WI38 (cell line): ENCODE data around the gene FBXL14.

Experiments
- H3K4me3 ChIP-seq: 2 replicates; pipeline ENCODE4 v1.5.1; 2011; ENCODE audit warnings: low read depth, mild to moderate bottlenecking, control low read depth, low read length
- CTCF ChIP-seq: IDR thresholded peaks from 2 replicates; pipeline ENCODE4 v1.5.1; 2012; ENCODE audit warnings: low read depth, mild to moderate bottlenecking, control low read depth, low read length

Gene FBXL14

DNA sequence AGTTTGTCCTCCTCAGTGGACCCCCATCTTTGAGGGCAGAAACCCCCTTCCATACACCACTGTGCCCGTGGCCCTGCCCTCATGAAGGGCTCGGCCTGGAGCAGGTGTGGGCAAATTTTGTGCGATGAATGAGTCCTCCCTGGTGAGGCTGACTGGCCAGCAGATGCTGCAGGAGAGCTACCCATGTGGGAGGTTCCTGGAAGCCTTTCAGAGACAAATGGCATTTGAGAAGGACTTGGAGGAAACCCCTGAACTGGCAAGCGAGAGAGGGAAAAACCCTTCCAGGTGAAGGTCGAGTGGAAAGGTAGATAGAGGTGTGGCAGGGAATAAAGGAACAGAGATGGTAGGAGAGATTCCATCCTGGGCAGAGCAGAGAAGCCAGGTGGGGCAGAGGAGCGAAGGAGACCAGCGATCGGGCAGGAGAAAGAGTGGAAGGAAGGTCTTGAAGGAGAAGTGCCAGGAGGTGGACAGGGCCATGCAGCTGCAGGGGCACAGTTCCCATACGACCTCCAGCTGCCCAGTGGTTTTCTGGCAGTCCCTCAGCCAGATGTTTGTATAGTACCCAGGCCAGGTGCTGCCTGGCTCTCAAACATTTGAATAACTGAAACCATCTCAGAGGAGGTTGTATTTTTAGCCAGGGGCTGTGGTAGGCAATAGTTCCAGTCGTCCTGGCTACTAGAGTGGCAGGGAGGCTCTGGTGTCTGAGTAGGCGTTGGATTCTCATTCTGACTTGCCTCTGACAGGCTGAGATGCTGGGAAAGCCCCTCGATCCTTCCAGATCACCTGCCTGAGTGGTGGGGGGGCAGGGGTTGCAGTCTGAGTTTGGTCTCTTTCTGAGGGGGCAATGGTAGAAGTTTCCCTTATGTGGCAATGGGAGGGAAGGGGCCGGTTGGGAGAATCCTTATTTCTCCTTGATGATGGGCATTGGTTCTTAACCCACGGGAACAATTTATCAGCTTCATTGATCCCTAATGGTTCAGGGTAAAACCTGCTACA is 40.1 kb downstream of the FBXL14 start:
- no peak overlapping the region for H3K4me3 ChIP-seq

DNA sequence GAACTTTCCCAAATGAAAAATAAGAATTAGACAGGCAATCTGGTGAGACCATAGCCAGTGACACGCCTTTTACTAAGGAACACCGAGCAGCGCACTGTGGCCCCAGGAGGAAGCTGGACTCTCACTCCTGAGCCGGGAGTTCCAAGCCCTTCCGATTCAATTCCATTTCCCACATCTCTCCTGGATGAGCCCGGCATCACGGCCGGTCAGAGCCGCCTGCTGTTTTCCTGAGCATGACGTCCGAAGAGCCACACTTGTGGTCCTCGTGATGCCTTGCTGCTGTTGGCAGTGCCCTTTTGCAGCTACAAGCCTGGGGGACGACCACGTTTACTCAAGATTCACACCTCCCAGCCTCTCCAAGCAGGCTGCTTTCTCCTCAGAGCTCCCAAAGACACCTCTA is 40.8 kb downstream of the FBXL14 start:
- no peak for TF ChIP-seq CTCF
- no peak overlapping the region for H3K4me3 ChIP-seq

More for the DNA sequence above, 40.1 kb downstream of the FBXL14 start:
- TF ChIP-seq CTCF, result no peak

- H3K4me3 ChIP-seq, result peak overlapping the region; percentile 8; the same call in 1 of the 2 replicates
- no peak for TF ChIP-seq CTCF
Observed at GRCh38 chr12:1552911-1553491, 41.4 kb downstream of the FBXL14 start.

GRCh38 chr12:1552171-1552570 is 42.2 kb downstream of the FBXL14 start:
- no peak for TF ChIP-seq CTCF
- H3K4me3 ChIP-seq, result peak overlapping the region; percentile 5; the same call in 1 of the 2 replicates

GRCh38 chr12:1551496-1551895 is 42.9 kb downstream of the FBXL14 start:
- H3K4me3 ChIP-seq, result no peak overlapping the region
- no peak for TF ChIP-seq CTCF

DNA sequence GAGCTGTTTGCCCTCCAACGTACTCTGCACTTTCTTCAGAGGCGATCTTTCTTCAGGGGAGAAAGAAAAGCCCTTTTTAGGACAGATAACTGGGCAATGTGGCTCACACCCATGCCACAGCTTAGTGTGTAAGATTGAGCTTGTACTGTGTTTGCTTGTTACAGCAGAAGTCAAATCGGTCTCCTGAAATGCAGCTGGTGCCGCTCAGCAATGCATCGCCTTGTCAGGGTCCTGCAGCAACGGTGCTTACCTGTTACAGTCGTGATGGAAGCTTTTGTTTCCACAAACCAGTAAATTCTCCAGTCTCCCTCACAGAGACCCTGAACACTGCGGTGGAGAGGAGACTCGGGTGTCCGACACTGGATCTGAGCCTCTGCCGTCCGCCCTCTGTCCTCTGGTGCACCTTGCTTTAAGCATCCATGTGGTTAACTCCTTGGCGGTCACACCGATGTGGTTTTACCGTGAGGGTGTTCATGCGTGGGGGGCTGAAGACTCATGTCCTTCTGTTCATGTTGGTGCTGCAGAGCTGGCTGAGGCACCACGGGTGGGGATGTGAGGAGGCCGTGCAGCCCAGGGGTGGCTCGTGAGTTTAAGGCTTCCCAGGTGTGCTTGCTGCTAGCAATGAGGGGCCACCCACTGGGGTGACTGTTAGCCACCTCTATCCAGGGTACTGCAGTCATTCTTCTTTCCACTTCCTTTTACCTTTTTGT is 47.3 kb downstream of the FBXL14 start:
- H3K4me3 ChIP-seq, result no peak overlapping the region
- TF ChIP-seq CTCF, result no peak
